Breast epithelium (tissue), 3 donors: Measurements from ENCODE around the gene KIF1A.

Source experiments
- POLR2A ChIP-seq: fragments of 450-650 bp; IDR thresholded peaks from one replicate; pipeline ENCODE4 v1.6.1; 2016; ENCODE audit warnings: antibody characterized with exemption, mild to moderate bottlenecking, moderate library complexity
- POLR2AphosphoS5 ChIP-seq, 3 donors: sonication (generic); formaldehyde crosslinking; IDR thresholded peaks; one replicate each; pipeline ENCODE4 v1.6.1; 2017; ENCODE audit warnings: antibody characterized with exemption in 3 of 3
- TF ChIP-seq, protein P1 (sequence below), 3 donors: fragments of 450-650 bp; IDR thresholded peaks; one replicate each; pipeline ENCODE4 v1.5.1; 2016 to 2017; ENCODE audit warnings: antibody characterized with exemption in 3 of 3, mild to moderate bottlenecking in 3 of 3, moderate library complexity in 3 of 3

DNA sequence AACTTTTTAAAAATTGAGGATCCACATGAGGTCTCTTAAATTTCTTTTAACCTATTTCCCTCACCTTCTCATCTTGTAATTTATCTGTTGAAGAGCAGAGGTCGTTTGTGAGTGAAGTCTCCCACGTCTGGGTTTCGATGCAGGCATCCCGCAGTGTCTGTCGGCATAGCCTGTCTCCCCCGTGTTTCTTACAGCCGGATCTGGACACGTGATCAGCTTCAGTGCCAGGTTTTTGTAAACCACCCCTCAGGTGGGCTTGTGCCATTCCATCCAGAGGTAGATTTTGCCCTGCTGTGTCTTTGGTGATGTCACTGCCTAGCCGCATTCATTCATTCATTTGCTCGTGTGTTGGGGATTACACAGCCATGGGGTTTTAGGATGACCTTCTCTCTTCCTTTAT is 112.2 kb downstream of the KIF1A start:
- TF ChIP-seq, protein P1, sequence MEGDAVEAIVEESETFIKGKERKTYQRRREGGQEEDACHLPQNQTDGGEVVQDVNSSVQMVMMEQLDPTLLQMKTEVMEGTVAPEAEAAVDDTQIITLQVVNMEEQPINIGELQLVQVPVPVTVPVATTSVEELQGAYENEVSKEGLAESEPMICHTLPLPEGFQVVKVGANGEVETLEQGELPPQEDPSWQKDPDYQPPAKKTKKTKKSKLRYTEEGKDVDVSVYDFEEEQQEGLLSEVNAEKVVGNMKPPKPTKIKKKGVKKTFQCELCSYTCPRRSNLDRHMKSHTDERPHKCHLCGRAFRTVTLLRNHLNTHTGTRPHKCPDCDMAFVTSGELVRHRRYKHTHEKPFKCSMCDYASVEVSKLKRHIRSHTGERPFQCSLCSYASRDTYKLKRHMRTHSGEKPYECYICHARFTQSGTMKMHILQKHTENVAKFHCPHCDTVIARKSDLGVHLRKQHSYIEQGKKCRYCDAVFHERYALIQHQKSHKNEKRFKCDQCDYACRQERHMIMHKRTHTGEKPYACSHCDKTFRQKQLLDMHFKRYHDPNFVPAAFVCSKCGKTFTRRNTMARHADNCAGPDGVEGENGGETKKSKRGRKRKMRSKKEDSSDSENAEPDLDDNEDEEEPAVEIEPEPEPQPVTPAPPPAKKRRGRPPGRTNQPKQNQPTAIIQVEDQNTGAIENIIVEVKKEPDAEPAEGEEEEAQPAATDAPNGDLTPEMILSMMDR (IDR thresholded peaks at IDR 0.05), result no peak
- TF ChIP-seq POLR2AphosphoS5 (IDR thresholded peaks at IDR 0.05) (no peak), POLR2A (no peak)
